Upper lobe of right lung (tissue), 1 donor: ENCODE measurements around the gene IFT25. TPM values are rescaled to one million over a fixed set of nuclear protein-coding genes. Genes with fewer than 3 reads are reported as not detected.

ENCODE experiments used
- ATAC-seq: fragments of 200-7000 bp; cut with Tn5 transposase; one replicate; pipeline ENCODE4 v1.9.1; 2020; ENCODE audit warnings: mild to moderate bottlenecking, moderate library complexity
- DNase-seq: peaks from one replicate; pipeline ENCODE4 v3.0.0-alpha.2; 2020
- H3K27ac ChIP-seq: fragments of 200-600 bp; one replicate; pipeline ENCODE4 v1.8.0; 2022
- H3K27me3 ChIP-seq: fragments of 200-600 bp; one replicate; pipeline ENCODE4 v1.8.0; 2022; ENCODE audit warnings: mild to moderate bottlenecking
- H3K36me3 ChIP-seq: fragments of 200-600 bp; one replicate; pipeline ENCODE4 v1.8.0; 2022
- H3K4me1 ChIP-seq: fragments of 200-600 bp; one replicate; pipeline ENCODE4 v1.8.0; 2022
- H3K4me3 ChIP-seq: fragments of 200-600 bp; one replicate; pipeline ENCODE4 v1.8.0; 2022; ENCODE audit warnings: mild to moderate bottlenecking
- H3K9me3 ChIP-seq: fragments of 200-600 bp; one replicate; pipeline ENCODE4 v1.8.0; 2022
- CTCF ChIP-seq: fragments of 200-600 bp; IDR thresholded peaks from one replicate; pipeline ENCODE4 v1.8.0; 2022; ENCODE audit warnings: antibody characterized with exemption
- intact Hi-C: fragments of 100-400 bp; cut with DNase I; formaldehyde crosslinking; loops from one replicate; pipeline ENCODE4 v1.11.0; 2022
- total RNA-seq: library from RNA; stranded (reverse); fragmentation: NEBNext Ultra II Directional; extraction: Animal tissue kit (Norgen Biotek cat#: 25700); gene quantifications from one replicate; pipeline ENCODE4 v1.2.1, GENCODE V29; 2021
- donor health status: DM: no; HTN: yes; CAD: no; lungs with severe emphysema.

Gene IFT25
- total RNA-seq, 1 donor from 2014 or later, result 16.8 TPM

GRCh38 chr1:53894644-53895043 is 50.9 kb downstream of the IFT25 start:
- H3K4me3 ChIP-seq, result no peak overlapping the region
- H3K4me1 ChIP-seq, result peaks cover 13% of the 10 kb centered on the region
- H3K27me3 ChIP-seq, result no peaks in the 10 kb centered on the region
- TF ChIP-seq CTCF, result no peak
- no peaks in the 10 kb centered on the region for H3K36me3 ChIP-seq
- H3K9me3 ChIP-seq, result no peaks in the 10 kb centered on the region
- H3K27ac ChIP-seq, result no peak overlapping the region
- ATAC-seq (no peak), DNase-seq (no peak)
- intact Hi-C loops, result no loop called here

- Histone ChIP-seq H3K27me3 (no peaks in the 10 kb centered on the region), H3K36me3 (no peaks in the 10 kb centered on the region), H3K9me3 (no peaks in the 10 kb centered on the region), H3K27ac (peak within 1 kb of the TSS; percentile 55), H3K4me3 (no peak within 1 kb of the TSS), H3K4me1 (peaks cover 14% of the 10 kb centered on the region)
- ATAC-seq (no peak), DNase-seq (no peak)
- TF ChIP-seq CTCF, result no peak
- intact Hi-C loops, result no loop called here
Observed at GRCh38 chr1:53893999-53894636, 51.4 kb downstream of the IFT25 start, which contains the start of gene DIO1. Gene DIO1, plus strand, starts transcription at chr1:53894187. Its CDS starts 24 bp downstream, at chr1:53894211.

DNA sequence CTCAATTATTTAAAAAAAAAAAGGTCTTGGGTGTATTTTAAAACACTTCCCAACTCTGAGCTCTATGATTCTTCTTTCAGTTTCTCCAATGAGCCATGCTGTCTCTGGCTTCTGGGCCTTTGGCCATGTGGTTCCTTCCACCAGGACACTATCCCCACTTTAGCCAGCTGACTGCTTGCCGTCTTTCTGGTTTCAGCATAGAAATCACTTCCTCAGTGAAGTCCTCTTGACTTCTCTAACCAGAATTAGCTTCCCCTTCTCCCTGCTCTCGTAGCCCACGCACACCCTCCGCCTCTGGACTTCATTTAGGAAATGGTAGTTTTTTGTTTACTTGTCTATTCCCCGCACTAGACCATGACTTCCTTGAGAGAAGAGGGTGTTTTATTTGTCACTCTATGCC is 52.6 kb downstream of the IFT25 start:
- Histone ChIP-seq H3K9me3 (no peaks in the 10 kb centered on the region), H3K36me3 (peaks cover 2% of the 10 kb centered on the region), H3K4me3 (no peak overlapping the region), H3K4me1 (peaks cover 23% of the 10 kb centered on the region), H3K27me3 (no peaks in the 10 kb centered on the region), H3K27ac (peak overlapping the region; percentile 55)
- TF ChIP-seq CTCF, result no peak
- DNase-seq (peak; percentile 75), ATAC-seq (peak; percentile 71)
- intact Hi-C loops, result no loop called here

DNA sequence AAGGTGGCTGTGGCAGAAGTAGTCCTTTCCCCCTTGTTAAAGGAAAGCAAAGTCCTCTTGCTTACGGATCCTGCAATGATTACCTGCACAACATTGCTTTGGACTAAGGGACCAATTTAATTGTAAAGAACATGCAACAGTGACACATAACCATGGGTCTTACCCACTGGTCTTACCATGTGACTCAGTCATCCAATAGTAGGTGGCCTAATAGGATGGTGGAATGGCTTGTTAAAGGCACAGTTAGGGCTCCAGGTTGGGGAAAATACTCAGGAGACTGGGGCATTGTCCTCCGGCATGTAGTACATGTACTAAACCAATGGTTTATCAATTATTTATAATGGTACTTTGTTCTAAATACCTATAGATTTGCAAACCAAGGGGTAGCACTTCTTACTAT is 53.8 kb downstream of the IFT25 start:
- Histone ChIP-seq H3K36me3 (peaks cover 14% of the 10 kb centered on the region), H3K27ac (no peak overlapping the region), H3K27me3 (no peaks in the 10 kb centered on the region), H3K4me3 (no peak overlapping the region), H3K9me3 (no peaks in the 10 kb centered on the region), H3K4me1 (peaks cover 17% of the 10 kb centered on the region)
- intact Hi-C loops, result no loop called here
- no peak for DNase-seq
- ATAC-seq, result no peak
- TF ChIP-seq CTCF, result no peak

DNA sequence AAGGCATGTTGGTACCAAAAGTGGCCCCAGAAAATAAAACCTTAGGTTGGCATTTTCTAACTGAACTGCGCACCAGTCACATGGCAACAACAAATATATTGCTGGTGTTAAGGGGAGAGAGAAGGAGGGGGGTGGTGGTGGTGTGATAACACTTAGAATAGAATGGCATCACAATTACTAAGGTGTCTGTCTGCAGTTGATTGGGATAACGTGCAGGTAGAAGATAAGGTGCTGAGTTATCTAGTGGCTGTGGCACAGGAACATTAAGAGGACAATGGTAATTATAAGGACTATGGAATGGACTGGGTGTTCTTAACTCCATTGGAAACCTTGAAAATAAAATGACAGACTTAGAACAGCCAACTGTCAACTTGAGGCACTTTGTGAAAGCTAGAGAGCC is 54.5 kb downstream of the IFT25 start:
- no peaks in the 10 kb centered on the region for H3K27me3 ChIP-seq
- H3K27ac ChIP-seq, result no peak overlapping the region
- H3K4me1 ChIP-seq, result peaks cover 17% of the 10 kb centered on the region
- ATAC-seq (no peak), DNase-seq (no peak)
- H3K4me3 ChIP-seq, result no peak overlapping the region
- no peak for TF ChIP-seq CTCF
- H3K36me3 ChIP-seq, result peaks cover 15% of the 10 kb centered on the region
- no peaks in the 10 kb centered on the region for H3K9me3 ChIP-seq
- intact Hi-C loops, result no loop called here

DNA sequence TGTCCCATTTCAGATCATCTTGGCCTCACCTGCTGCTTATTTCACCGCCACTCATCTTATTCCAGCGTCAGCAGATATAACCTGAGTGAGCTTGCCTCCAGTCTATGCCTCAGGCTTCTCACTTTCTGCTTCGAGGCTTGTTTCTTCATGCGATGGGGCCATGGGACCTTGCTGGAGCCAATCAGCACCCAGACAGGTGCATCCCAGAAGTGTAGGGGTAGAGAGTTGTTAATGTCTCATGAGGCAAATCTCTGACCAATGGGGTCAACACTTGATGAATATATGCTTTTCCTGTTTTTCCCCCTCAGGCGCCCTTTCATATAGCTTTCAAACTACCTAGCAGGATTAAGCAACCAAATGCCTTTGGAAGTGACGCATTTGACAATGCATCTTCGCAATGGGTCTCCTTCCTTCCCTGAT is 55.0 kb downstream of the IFT25 start:
- Histone ChIP-seq H3K9me3 (no peaks in the 10 kb centered on the region), H3K36me3 (peaks cover 17% of the 10 kb centered on the region), H3K27ac (peak overlapping the region; percentile 86), H3K27me3 (no peaks in the 10 kb centered on the region), H3K4me1 (peaks cover 17% of the 10 kb centered on the region), H3K4me3 (peak overlapping the region; percentile 99)
- no peak for ATAC-seq
- no peak for TF ChIP-seq CTCF
- no peak for DNase-seq
- intact Hi-C loops, result no loop called here
